ENCODE measurements around the gene SH3BP4.

The SH3BP4 gene

DNA sequence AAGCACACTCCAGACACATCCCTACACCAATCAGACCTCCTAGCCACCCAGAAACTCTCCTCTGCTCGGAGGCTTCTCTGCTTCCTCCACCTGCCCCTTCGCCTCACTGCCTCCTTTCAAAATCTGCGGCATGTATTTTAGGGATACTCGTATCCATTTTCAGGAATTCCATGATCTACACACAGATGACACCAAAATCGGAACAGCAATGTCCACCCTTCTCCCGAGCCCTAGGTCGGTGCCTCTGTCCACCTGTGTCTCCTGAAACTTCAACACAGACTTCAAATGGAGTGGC is 1.4 kb upstream of the SH3BP4 start:
- DNase-seq (ENCODE audit: low read depth, low spot score) = no peak
- H3K4me3 ChIP-seq (ENCODE audit: low read depth, low read length) = 0 out of 2 replicates have a peak overlapping the region, but pooled peaks have one; percentile 21
- POLR2A ChIA-PET = interaction anchor here (1.0 to 1.3 kb wide), 4 partner anchors 31 to 271 kb away, joined by 4 to 10 read pairs (median 4); no protein-coding TSS in a partner anchor
- no peak for TF ChIP-seq CTCF (IDR thresholded peaks at IDR 0.05; ENCODE audit: insufficient read depth, low read length, missing control alignments)
- CTCF ChIA-PET = interaction anchor here (0.7 to 1.7 kb wide), 6 partner anchors 109 to 405 kb away, joined by 3 to 7 read pairs (median 4); no protein-coding TSS in a partner anchor

DNA sequence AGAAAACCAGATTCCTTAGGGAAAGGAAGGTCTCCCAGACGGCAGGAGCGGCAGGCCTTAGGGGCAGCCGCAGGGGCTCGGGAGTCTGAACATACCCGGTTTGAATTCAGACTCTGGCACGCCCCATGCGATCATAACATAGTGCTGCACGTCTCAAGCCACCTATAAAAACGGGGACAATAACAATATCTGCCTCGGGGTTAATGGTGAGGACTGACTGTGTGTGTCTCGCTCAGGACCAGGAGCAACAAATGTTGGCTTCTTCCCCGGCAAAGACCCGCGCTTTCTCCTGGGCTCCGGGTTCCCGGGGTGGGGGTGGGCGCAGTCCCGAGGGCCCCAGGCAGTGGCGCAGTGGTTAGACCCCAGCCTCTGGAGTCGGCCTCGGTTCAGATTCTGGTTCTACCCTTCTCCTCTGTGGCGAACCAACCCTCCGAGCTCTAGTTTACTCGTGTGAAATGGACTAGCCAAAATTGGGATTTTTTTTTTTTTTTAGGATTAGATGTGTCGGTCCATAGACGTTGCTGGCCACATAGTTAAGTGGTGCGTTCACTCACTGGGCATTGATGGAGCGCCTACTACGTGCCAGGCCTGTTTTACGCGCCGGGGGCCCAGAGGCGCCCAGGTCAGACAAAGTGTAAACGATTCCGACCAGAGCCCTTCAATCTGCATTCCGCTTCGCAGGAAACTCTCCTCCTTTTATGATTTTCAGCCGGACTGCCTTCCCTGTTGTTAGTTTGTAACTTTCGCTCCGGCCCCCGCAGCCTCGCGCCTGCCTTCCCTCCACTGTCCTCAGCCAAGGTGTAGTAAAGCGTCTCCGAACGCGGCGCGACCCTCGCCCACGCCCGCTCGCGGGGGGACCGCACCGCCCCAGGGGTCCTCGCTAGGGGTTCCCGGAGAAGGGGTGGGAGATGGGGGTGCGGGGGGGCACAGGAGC is 820 bp upstream of the SH3BP4 start:
- CTCF ChIA-PET = no interaction called here
- TF ChIP-seq CTCF (IDR thresholded peaks at IDR 0.05; ENCODE audit: insufficient read depth, low read length, missing control alignments) = no peak
- POLR2A ChIA-PET = interaction anchor here (1.0 kb wide), 1 partner anchor 271 kb away, joined by 5 read pairs; no protein-coding TSS in a partner anchor
- DNase-seq (ENCODE audit: low read depth, low spot score) = no peak
- H3K4me3 ChIP-seq (ENCODE audit: low read depth, low read length) = peak overlapping the region; percentile 64

DNA sequence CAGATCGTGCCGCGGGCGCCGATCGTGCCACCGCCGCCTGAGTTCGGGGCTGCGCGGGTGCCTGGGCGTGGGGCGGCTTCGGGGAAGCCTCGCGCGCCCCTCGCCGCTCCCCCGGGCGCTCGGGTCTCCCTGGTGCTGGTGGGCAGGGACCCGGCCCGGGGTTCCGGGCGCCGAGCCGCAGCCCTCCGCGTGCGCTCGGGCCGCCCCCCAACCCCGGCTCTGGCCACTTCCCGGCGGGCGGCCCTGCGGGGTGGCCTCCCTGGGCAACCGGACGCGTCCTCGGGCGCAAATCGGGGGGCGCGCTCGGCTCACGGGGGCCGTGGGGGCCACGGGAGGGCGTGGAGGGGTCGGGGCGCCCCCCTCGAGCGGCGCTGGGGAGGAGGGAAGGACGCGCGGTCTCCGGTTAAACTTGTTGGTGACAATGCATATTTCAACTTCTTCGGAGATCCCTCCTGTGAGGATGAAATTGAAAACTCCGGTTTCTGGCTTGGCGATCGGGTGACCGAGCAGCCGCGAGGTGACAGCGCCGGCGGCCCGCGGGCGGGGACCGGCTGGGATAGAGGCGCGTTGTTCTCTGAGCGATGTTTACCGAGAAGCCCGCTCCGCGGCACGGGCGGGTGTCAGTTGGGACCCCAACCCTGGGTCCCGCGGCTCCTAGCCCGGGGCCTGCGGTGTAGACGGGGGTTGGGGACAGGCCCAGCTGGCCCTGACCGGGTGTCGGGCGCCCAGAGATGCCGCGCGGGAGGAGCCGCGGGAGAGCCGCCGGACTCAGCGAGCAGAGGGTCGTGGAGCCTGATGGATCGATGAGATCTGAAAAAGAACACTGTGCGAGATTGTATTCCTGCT is 676 bp downstream of the SH3BP4 start:
- CTCF ChIA-PET = interaction anchor here (1.0 to 6.1 kb wide), 3 partner anchors 73 to 395 kb away, joined by 3 to 38 read pairs (median 4); no protein-coding TSS in a partner anchor
- H3K4me3 ChIP-seq (ENCODE audit: low read depth, low read length) = peak overlapping the region; percentile 86
- POLR2A ChIA-PET = interaction anchor here (1.0 to 1.4 kb wide), 2 partner anchors 29 to 272 kb away, joined by 4 read pairs; no protein-coding TSS in a partner anchor
- TF ChIP-seq CTCF (IDR thresholded peaks at IDR 0.05; ENCODE audit: insufficient read depth, low read length, missing control alignments) = no peak
- DNase-seq (ENCODE audit: low read depth, low spot score) = no peak

DNA sequence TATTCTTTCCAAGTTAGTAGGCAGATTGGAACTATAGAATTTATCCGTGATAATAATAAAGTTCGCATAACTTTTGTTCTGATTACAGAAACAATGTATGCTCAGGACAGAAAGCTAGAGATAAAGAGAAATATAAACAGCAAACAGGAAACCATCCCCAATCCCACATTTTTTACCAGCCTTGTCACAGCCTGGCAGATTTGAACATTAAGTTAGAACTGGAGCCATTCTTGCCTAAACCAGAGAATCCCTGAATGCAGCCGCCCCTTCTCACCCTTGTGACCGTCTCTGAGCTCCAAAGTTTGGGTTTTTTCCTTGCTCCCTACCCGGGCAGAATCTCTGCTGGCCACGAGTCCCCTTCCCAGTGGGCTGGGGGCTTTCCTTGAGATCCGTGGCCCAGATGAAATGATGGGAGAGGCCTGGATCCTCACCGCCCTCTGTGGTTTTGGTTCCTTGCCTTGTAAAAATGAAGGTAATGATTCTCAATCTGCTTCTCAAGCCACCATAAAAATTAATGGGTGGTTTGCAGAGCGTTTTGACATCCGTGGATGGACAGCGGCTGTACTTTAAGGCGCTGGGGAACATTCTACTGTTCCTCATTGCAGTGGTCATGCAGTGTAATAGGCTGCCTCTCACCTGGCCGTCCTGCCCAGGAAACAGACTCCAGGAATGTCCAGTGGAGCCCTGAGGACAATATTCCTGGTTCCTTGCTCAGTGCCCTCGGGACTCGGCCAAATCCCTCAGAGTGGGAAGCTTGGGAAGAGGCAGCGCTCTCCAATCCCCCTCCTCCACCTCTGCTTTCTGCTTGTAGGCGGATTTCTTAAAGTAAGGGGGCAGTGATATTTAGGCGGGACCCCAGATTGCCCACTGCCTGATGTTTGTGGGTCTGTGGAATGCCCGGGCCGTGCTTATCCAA is 1.6 kb downstream of the SH3BP4 start:
- POLR2A ChIA-PET = interaction anchor here (1.0 to 1.4 kb wide), 2 partner anchors 28 to 273 kb away, joined by 4 read pairs; no protein-coding TSS in a partner anchor
- H3K4me3 ChIP-seq (ENCODE audit: low read depth, low read length) = peak overlapping the region; percentile 86
- no peak for DNase-seq (ENCODE audit: low read depth, low spot score)
- CTCF ChIA-PET = interaction anchor here (1.0 to 6.1 kb wide), 6 partner anchors 12 to 402 kb away, joined by 3 to 38 read pairs (median 4); no protein-coding TSS in a partner anchor
- no peak for TF ChIP-seq CTCF (IDR thresholded peaks at IDR 0.05; ENCODE audit: insufficient read depth, low read length, missing control alignments)

DNA sequence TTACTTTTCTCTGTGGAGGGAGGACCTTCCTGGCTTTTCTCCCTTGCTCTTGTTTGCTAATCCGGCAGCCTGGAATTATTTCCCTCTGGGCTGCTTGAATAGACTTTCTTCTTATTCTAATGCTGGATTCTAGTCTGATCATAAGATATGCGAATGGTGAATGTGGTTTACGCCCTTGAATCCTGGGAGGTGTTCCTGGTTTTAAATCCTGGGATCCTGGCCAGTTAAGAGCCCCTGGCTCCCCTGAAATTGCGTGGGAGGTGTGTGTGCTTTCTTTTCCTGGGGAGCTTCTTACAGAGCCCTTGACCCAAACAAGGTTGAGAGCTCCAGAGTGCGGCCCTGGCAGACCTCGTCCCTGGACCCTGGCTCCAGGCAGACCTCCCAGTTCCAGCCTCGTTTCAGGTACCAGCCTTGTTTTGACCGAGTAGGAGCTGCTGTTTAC is 2.8 kb downstream of the SH3BP4 start:
- no peak for DNase-seq (ENCODE audit: low read depth, low spot score)
- ChIA-PET POLR2A (interaction anchor here (1.1 kb wide), 1 partner anchor 27 kb away, joined by 3 read pairs; no protein-coding TSS in a partner anchor), CTCF (interaction anchor here (0.5 to 6.1 kb wide), 7 partner anchors 11 to 409 kb away, joined by 3 to 38 read pairs (median 5); no protein-coding TSS in a partner anchor)
- no peak for TF ChIP-seq CTCF (IDR thresholded peaks at IDR 0.05; ENCODE audit: insufficient read depth, low read length, missing control alignments)
- peak overlapping the region; percentile 86 for H3K4me3 ChIP-seq (ENCODE audit: low read depth, low read length)

Data from AG04449 (cell line).